HG03103 (cell line): ENCODE measurements around the gene RAP1GAP2.
"Not testable (repeated sequence)": the region's sequence is repeated elsewhere in the genome, so short reads cannot be mapped to it uniquely, and the experiment has no call there.

Source experiments
- ATAC-seq: cut with Tn5 transposase; IDR thresholded peaks from one replicate; pipeline ENCODE4 v1.9.1; 2021; ENCODE audit warnings: low read depth; ENCODE audit not compliant: unreplicated experiment

Gene RAP1GAP2

GRCh38 chr17:2814049-2814448 is 17.8 kb downstream of the RAP1GAP2 start:
- ATAC-seq, result no peak

GRCh38 chr17:2814481-2815341 is 18.5 kb downstream of the RAP1GAP2 start:
- ATAC-seq, result no peak

GRCh38 chr17:2815781-2816185 is 19.5 kb downstream of the RAP1GAP2 start:
- ATAC-seq, result no peak

GRCh38 chr17:2816688-2817087 is 20.4 kb downstream of the RAP1GAP2 start:
- ATAC-seq, result no peak

- not testable (repeated sequence) for ATAC-seq
These were observed 23.1 kb downstream of the RAP1GAP2 start for GRCh38 chr17:2819294-2819693.

- no peak for ATAC-seq
These were observed 23.8 kb downstream of the RAP1GAP2 start for GRCh38 chr17:2819921-2820501.

- ATAC-seq, result no peak
These were observed 25.6 kb downstream of the RAP1GAP2 start for GRCh38 chr17:2821868-2822267.

GRCh38 chr17:2822358-2822757 is 26.1 kb downstream of the RAP1GAP2 start:
- ATAC-seq, result no peak

GRCh38 chr17:2825253-2825970 is 29.2 kb downstream of the RAP1GAP2 start:
- no peak for ATAC-seq

GRCh38 chr17:2828397-2829038 is 32.3 kb downstream of the RAP1GAP2 start:
- ATAC-seq, result no peak

GRCh38 chr17:2830678-2831077 is 34.4 kb downstream of the RAP1GAP2 start:
- no peak for ATAC-seq

- no peak for ATAC-seq
These were observed 39.5 kb downstream of the RAP1GAP2 start for GRCh38 chr17:2835780-2836179.

GRCh38 chr17:2837147-2837561 is 40.9 kb downstream of the RAP1GAP2 start:
- ATAC-seq, result no peak

GRCh38 chr17:2841606-2842005 is 45.4 kb downstream of the RAP1GAP2 start:
- ATAC-seq, result no peak

GRCh38 chr17:2842464-2842863 is 46.2 kb downstream of the RAP1GAP2 start:
- no peak for ATAC-seq

GRCh38 chr17:2844416-2844815 is 48.2 kb downstream of the RAP1GAP2 start:
- no peak for ATAC-seq

GRCh38 chr17:2847381-2848333 is 51.4 kb downstream of the RAP1GAP2 start:
- no peak for ATAC-seq

GRCh38 chr17:2849327-2849670 is 53.1 kb downstream of the RAP1GAP2 start:
- ATAC-seq, result no peak

- ATAC-seq, result no peak
These were observed 54.8 kb downstream of the RAP1GAP2 start for GRCh38 chr17:2850991-2851390.

- no peak for ATAC-seq
These were observed 55.4 kb downstream of the RAP1GAP2 start for GRCh38 chr17:2851615-2852014.
